Pulmonary artery endothelial cell (primary cell): ENCODE data around the gene GTSF1L. TPM values are rescaled to one million over a fixed set of nuclear protein-coding genes. Genes with fewer than 3 reads are reported as not detected.
"Not testable (repeated sequence)": the region's sequence is repeated elsewhere in the genome, so short reads cannot be mapped to it uniquely, and the experiment has no call there.

Source experiments
- DNase-seq: peaks from one replicate; pipeline ENCODE4 v3.0.0-alpha.2; 2011; ENCODE audit warnings: low read depth, low spot score
- total RNA-seq: library from RNA; depleted of rRNA; stranded (reverse); fragments of >200 nt; gene quantifications from 2 replicates; pipeline ENCODE4 v1.2.3, GENCODE V29; 2014

GTSF1L gene
- total RNA-seq: not detected in 2 replicates

DNA sequence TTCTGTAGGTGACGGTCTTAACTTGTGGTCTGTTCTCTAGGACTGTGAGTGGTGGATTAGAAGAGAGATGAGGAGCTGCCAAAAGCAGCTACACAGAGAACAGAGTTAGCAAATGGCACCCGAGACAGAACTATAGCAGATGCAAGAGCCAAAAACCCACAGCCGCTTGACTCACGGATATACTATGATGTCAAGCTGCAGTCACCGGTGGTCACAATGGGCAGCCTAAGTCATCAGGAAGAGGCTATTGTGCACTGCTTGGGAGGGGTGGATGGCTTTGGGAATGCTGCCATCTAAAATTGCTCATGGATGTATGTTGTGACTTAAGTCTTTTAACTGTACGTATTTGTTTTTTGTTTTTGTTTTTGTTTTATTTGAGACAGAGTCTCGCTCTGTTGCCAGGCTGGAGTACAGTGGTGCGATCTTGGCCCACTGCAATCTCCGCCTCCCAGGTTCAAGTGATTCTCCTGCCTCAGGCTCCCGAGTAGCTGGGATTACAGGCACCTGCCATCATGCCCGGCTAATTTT is at the start of gene GTSF1L:
GTSF1L (minus strand) TSS at position 192 of the 528 bp plus-strand sequence. CDS start 308 bp downstream, outside the sequence.
- peak; percentile 46 for DNase-seq

DNA sequence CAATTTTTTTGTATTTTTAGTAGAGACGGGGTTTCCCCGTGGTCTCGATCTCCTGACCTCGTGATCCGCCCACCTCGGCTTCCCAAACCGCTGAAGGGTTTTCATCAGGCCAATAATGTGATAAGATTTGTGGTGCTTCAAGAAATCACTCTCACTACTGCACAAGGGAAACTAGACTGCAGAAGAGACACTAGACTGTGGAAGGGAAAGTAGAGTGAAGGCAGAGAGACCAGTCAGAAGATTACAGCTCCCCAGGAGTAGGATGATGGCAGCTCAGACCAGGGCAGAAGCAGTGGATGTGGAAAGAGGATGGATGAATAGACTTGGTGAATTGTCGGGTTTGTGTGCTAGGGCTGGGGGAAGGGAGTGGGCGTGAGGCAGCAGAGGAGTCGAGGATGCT is 48.0 kb upstream of the GTSF1L start:
- DNase-seq: no peak

- DNase-seq: no peak
Measured at GRCh38 chr20:43771503-43772190, 44.8 kb upstream of the GTSF1L start.

DNA sequence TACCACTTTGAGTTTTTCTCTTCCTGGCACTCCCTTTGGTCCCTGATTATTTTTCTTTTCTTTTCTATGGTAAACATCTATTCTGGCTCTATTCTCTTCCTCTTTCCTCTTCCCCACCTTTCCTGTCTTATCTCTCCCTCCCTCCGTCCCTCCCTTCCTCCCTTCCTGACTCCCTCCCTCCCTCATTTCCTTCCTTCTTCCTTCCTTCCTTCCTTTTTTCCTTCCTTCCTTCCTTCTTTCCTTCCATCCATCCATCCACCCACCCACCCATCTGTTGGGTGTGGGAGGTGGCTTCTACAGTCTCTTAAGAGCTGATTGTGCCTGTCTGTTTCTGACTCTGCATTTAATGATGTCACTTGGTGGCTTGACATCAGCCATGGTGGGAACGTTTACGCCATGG is 43.5 kb upstream of the GTSF1L start:
- DNase-seq: no peak

GRCh38 chr20:43767686-43768474 is 41.1 kb upstream of the GTSF1L start:
- DNase-seq: no peak

- no peak for DNase-seq
Measured at GRCh38 chr20:43766917-43767316, 40.1 kb upstream of the GTSF1L start.

DNA sequence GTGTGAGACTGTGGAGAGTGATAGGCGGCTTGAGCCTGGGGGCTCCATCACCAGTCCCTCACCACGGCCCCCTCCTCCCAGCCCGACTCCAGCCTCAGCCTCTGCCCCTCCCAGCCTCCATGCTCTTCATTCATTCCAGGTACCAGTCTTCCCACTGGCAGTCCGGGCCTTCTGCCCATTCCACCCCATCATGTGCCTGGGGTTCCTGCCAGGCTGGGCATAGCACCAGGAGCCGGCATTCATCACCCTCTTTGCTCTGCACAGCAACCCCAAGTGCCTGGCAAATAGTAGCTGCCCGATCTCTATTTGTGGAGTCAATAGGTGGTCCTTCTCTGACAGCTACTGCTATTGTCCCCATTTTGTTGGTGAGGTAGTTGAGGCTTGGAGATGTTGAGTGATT is 39.6 kb upstream of the GTSF1L start:
- no peak for DNase-seq

GRCh38 chr20:43765916-43766315 is 39.1 kb upstream of the GTSF1L start:
- DNase-seq: no peak

- no peak for DNase-seq
Measured at GRCh38 chr20:43762911-43763310, 36.1 kb upstream of the GTSF1L start.

DNA sequence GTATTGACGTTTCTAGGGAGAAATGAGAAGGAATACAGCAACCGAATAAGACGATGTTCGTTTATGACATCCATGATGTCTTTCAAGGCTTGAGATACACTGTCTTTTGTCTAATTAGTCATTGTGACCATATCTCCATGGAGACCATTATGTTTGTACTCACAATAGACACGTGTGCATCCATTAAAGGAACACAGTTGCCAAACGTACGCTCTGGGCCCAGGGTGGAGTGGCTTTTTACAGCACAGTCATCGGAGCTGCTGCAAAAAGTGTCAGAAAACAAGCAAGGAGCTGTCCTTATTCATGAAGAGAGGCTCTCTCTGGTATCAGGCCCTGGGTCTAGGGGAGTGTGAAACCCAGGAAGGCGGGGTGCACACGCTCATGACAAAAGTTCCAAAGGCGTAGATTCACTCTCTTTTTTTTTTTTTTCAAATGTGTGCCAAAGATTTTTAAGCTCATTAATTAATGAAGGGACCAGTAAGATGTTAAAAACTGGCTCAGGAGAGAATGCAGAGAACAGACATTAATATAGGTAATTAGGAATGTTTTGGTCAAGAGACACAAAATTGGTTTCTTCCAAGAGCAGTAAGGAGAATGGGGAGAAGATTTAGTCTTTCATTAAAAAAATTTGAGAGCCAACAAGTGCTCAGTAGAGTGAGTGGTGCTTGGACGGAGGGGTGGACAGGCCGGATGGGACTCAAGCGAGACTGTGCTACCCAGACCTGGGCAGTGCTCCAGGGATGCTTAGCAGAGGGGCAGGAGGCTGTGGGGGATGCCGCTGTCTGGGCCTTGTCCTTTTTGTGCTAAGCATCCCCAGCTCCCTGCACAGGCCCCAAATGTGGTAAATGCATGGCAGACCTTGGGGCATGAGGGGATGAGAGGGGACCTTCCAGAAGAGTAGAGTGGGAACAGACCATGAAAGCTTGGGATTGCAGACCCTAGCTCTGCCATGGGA is 34.9 kb upstream of the GTSF1L start:
- no peak for DNase-seq

- not testable (repeated sequence) for DNase-seq
Measured at GRCh38 chr20:43757888-43758287, 31.1 kb upstream of the GTSF1L start.

GRCh38 chr20:43755851-43756250 is 29.0 kb upstream of the GTSF1L start:
- DNase-seq: no peak

DNA sequence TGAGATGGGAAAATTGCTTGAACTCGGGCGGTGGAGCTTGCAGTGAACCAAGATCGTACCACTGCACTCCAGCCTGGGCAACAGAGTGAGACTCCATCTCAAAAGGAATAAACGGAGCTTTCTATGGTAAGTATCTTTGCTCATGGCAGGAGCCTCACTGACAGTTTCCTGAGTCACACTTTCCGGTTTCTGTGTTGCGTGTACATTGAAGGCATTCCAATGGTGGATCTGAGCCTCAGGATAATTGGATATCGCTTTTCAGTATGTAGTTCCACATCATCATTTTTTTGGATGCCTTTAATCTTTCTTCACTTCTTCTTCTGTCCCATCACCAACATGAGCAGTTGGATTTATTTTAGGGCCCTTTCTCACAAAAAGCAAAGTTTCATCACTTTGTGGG is 28.6 kb upstream of the GTSF1L start:
- no peak for DNase-seq

DNA sequence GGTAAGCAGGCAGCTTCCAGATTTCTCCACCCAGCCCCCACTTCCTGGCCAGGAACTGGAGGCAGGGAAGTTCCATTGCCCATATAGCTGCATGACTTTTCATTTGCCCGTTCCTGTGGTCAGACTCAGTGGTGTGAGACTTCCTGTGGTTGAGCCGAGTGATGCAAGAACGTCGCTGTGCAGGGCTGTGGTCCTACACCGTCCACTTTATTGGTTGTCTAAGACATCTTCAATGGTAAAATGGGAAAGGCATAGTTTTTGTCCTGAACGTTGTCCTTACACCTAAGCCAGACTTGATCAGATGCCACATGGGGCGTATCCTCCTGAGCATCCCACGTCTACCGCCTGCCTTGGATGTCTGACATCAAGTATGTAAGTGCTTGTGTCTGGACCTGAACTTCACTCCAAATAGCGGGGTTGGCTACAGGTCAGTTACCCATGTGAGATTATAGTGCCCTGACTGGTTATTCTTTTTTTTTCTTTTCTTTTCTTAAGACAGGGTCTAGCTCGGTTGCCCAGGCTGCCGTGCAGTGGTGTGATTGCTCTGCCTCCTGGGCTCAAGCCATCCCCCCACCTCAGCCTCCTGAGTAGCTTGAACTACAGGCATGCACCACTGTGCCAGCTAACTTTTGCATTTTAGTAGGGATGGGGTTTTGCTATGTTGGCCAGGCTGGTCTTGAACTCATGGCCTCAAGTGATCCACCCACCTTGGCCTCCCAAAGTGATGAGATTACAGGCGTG is 25.9 kb upstream of the GTSF1L start:
- no peak for DNase-seq

GRCh38 chr20:43752051-43752360 is 25.2 kb upstream of the GTSF1L start:
- DNase-seq: no peak

DNA sequence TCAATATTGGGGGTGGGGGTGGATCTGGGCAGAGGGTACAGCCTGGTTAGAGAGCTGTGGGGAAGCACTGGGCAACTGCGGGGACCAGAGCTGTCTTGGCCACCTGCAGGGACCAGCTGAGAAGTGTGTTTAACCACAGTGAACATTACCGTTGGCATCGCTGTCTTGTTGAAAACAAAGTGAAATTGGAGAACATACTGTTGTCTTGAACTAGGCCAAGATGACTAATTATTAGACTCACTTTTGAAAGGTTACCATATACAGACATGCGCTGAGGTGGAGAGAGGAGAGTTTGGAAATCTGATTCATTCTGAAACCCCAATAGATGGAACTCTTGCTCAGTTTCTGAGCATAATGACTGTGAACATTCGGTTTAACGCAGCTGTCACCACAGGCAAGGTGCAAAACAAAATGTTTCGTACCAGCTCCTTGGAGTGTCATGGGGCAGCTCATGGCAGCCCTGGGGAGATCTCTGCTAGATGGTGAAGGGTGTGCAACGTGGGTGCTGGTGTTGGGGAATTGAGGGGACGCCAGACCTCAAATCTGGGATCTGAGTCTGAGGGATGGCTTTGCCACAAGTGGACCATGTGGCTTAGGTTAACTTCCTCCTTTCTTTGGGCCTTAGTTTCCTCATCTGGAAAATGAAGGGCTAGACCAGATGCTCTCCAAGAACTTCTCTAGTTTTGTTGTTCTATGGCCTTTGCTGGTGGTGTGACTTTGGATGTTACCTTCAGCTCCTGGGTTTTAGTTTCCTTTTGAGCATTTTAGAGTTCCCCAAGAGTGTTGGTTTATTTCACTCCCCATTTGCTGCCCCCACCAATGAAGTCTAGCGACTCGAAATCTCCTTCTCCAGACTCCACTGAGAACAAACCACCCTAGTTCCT is 24.6 kb upstream of the GTSF1L start:
- no peak for DNase-seq

GRCh38 chr20:43750774-43751166 is 24.0 kb upstream of the GTSF1L start:
- no peak for DNase-seq

- DNase-seq: no peak
Measured at GRCh38 chr20:43749734-43750294, 23.0 kb upstream of the GTSF1L start.

DNA sequence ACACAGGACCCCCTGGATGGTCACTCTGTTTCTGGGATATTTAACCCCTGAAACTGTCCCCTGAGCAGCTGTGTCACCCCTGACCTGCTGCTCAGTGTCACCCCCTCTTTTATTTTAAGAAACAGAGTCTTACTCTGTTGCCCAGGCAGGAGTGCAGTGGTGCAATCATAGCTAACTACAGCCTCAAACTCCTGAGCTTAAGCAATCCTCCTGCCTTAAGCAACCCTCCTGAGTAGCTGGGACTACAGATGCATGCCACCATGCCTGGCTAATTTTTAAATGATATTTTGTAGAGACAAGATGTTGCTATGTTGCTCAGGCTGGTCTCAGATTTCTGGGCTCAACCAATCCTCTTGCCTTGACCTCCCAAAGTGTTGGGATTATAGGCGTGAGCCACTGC is 21.5 kb upstream of the GTSF1L start:
- no peak for DNase-seq
